GM12873 (cell line): ENCODE data around the gene MACROD2.

Experiments
- TF ChIP-seq, protein P1 (sequence below): IDR thresholded peaks from 2 replicates; pipeline ENCODE4 v1.5.1; 2012; ENCODE audit warnings: low read depth, mild to moderate bottlenecking, moderate library complexity, low read length, control low read depth; ENCODE audit not compliant: insufficient read depth; ENCODE audit errors: missing control alignments

Gene MACROD2

DNA sequence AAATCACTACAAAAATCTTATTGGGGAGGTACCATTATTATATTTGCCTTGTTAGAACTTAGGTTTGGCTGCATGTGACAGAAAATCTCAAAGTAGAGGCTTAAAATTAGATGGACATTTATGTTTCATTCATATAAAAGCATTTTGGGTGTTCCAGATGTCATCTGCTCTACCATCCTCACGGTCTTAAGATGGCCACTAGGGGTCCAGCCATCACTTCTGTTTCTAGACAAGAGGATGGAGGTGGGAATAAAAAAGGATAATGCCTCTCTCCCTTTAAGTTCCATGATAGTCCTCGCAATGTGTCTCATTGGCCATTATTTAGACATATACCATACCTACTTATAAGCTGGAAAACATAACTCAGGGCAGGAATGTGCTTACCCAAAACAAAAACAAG lies 1648.4 kb downstream of the MACROD2 start:
- TF ChIP-seq, protein P1, sequence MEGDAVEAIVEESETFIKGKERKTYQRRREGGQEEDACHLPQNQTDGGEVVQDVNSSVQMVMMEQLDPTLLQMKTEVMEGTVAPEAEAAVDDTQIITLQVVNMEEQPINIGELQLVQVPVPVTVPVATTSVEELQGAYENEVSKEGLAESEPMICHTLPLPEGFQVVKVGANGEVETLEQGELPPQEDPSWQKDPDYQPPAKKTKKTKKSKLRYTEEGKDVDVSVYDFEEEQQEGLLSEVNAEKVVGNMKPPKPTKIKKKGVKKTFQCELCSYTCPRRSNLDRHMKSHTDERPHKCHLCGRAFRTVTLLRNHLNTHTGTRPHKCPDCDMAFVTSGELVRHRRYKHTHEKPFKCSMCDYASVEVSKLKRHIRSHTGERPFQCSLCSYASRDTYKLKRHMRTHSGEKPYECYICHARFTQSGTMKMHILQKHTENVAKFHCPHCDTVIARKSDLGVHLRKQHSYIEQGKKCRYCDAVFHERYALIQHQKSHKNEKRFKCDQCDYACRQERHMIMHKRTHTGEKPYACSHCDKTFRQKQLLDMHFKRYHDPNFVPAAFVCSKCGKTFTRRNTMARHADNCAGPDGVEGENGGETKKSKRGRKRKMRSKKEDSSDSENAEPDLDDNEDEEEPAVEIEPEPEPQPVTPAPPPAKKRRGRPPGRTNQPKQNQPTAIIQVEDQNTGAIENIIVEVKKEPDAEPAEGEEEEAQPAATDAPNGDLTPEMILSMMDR = peak; percentile 41

DNA sequence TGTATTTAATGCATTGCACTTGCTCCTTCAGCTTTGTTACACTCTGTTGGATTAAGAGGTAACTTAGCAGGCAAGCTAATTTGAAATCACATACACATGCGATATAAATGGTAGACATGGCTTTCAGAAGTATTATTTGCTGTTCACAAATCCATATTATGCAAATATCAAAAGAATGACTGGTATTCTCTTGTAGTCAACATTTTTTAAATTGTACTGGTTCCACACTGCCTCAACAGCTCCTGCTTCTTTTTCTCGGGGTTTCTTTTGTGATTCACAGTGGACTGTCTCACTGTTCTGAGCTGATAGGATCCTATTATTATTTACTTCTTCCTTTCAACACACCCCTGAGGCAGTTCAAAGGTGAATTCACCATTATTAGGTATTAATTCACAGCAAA lies 1650.5 kb downstream of the MACROD2 start:
- TF ChIP-seq, protein P1 = no peak

DNA sequence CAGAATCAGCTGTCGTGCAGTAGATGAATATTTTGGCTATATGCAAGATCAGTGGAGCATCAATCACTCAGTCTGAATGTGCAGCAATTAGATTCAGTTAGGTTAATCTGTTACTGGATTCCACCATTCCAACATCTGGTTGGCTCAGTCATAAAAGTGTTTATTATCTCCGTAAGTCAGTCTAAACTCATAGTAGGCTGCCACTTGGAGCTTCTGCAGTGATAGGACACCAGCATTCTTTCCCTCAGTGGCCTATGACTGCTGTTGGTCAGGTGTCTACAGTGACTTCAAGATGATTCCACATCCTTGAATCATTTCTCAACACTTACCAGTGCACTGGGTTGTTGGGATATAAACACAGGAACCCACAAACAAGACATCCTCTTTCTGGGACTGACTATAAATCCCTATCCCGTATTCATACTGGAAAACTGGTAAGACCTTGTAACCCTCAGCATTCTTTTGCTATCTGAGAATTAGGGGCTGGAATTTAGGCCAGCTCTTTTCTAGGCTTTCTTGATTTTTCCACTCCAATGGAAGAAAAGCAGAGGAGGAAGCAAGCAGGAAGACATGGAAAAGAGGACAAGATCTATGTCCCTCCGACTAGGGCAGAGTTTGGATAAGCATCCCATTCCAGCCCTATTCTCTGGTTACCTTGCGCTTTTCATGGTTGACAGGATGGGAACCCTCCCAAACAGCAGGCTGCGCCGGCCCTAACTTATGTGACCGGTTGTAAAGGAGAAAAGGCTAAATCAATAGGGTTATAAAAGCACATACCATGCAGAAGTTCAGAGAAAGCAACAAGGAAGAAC lies 1658.3 kb downstream of the MACROD2 start:
- TF ChIP-seq, protein P1 = no peak

DNA sequence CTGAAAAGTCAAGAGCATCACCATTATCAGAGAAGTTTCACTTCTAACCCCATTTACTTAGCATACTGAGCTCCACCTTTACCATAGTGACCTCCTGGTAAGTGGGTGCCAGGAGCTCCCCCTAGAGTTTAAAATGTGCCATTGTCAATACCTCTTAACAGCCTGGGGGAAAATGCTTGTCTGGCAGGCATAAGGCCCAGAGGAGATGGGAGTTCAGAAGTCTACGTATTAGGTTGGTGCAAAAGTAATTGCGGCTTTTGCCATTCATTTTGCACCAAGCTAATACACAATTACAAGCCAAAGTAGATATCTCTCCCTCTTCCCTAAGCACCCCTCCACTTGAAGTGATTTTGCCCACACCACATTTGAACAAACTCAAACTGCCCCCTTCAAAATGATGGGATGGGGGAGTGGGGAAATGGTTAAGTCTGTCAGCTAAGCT lies 1658.9 kb downstream of the MACROD2 start:
- TF ChIP-seq, protein P1 = peak; percentile 77

DNA sequence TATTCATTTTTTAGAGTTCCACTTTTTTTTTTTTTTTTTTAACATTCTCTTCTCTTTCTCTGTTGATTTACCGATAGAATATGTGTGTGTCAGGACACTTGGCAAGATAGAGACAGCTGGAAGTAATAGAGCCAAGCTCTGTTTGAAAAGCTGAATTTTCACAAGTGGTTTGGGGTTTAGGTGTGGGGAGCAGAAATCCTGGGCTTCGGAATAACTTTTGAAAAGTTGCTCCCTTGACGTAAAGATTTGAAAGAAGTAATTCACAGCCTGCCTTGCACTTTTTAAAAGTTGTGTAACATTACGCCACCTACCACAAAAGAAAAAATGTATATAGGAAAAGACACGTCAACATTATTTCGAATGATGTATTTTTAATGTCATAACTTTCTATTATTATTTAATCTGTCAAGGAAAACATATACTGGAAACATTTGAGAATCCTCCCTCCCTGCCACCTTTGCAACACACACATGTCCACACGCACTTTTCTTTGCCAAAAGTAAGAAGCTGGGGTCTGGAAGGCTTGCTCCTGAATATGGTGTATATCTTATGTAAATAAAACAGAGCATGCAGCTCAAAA lies 1660.1 kb downstream of the MACROD2 start:
- TF ChIP-seq, protein P1 = no peak

DNA sequence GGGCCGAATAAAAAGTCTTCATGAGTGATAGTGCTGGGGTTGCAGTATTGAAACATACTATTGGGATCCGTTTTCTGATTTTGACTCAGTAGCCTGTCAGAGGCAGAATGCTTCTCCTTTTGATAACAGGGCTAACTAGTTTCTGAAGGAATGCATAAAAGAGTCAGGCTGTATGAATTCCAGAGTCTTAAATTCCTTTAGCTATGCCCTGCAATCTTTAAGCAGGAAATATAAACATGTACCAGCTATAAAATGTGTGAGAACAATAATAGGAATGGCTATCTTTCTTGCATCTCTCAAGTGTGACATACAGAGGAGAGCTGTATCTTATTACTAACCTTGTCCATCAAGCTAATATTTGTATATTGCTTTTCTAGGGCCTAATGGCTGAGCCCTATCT lies 1660.8 kb downstream of the MACROD2 start:
- TF ChIP-seq, protein P1 = no peak

DNA sequence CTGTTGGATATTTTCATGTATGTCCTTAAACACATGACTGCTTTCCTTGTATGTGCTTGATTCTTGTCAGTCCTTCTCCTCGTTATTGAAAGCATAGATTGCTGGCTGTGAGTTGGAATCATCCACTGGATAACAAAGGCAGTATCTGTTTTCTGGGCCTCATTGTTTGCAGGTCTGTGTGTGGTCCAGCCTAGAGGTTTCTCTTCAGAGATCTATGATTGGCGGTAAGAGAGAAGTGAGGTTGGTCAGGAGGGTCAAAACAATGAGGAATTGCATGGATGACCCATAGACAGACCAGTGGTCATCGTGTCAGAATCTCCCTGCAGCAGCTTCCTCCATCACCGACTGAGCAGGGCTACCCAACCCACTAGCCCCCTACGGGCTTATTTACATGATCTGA lies 1663.0 kb downstream of the MACROD2 start:
- TF ChIP-seq, protein P1 = no peak
